GM10266 (cell line): ENCODE results near the gene IQGAP3.
A peak's percentile ranks its signal among the peaks of the same experiment; 100 is the strongest.

ENCODE experiments used
- DNase-seq: peaks from one replicate; pipeline ENCODE4 v3.0.0; 2012; ENCODE audit errors: extremely low spot score
- CTCF ChIP-seq: IDR thresholded peaks from 2 replicates; pipeline ENCODE4 v1.5.1; 2012; ENCODE audit warnings: mild to moderate bottlenecking, low read depth; ENCODE audit not compliant: control insufficient read depth, insufficient read depth; ENCODE audit errors: missing control alignments

Gene IQGAP3

GRCh38 chr1:156509424-156510034 is 62.8 kb downstream of the IQGAP3 start:
- no peak for DNase-seq
- TF ChIP-seq CTCF: no peak

- DNase-seq: no peak
- no peak for TF ChIP-seq CTCF
These were observed 63.5 kb downstream of the IQGAP3 start for GRCh38 chr1:156508955-156509234.

GRCh38 chr1:156508205-156508954 is 64.0 kb downstream of the IQGAP3 start:
- TF ChIP-seq CTCF: no peak
- peak; percentile 56 for DNase-seq

- no peak for TF ChIP-seq CTCF
These were observed 65.9 kb downstream of the IQGAP3 start for GRCh38 chr1:156506450-156506849.

GRCh38 chr1:156505679-156506298 is 66.6 kb downstream of the IQGAP3 start:
- no peak for TF ChIP-seq CTCF

More at GRCh38 chr1:156506450-156506849, 65.9 kb downstream of the IQGAP3 start:
- no peak for DNase-seq

GRCh38 chr1:156504821-156505678 is 67.3 kb downstream of the IQGAP3 start:
- peak; percentile 82 for DNase-seq
- no peak for TF ChIP-seq CTCF

More at GRCh38 chr1:156505679-156506298, 66.6 kb downstream of the IQGAP3 start:
- DNase-seq: no peak
